GM21786 (cell line): ENCODE results near the gene ISG20.
"Not testable (repeated sequence)": the region's sequence is repeated elsewhere in the genome, so short reads cannot be mapped to it uniquely, and the experiment has no call there.

Source experiments
- ATAC-seq: cut with Tn5 transposase; IDR thresholded peaks from one replicate; pipeline ENCODE4 v1.9.1; 2021; ENCODE audit not compliant: unreplicated experiment

Gene ISG20

DNA sequence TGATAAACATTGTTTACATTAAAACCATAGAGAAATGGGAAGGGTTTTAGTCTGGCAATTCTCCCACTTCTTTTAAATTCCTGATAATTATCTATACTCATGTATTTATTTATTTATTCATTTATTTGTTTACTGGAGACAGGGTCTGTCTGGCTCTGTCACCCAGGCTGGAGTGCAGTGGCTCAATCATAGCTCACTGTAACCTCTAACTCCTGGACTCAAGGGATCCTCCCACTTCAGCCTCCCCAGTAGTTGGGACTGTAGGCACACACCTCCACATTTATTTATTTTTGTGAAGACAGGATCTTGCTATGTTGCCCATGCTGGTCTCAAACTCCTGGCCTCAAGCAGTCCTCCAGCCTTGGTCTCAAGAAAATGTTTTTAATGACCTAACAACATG, 20.1 kb upstream of the ISG20 start:
- ATAC-seq: no peak

DNA sequence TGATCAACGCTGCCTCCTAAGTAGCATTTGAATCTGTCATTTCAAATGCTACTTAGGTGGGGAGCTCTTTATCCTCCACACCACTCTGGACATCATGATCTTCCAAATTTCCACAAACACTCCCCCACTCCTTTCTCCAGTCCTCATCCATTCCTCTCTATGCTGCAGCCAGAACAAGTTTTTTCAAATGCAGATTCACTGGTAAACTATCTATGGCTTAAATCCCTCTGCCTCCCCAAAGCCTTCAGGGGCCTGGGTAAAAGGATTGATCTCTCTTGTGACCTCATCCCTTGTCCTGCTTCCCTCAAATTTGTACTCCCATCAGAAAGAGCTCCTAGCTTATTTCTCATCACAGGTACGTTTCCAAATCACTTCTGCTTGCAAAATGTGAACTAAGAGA, 19.0 kb upstream of the ISG20 start:
- ATAC-seq: no peak

DNA sequence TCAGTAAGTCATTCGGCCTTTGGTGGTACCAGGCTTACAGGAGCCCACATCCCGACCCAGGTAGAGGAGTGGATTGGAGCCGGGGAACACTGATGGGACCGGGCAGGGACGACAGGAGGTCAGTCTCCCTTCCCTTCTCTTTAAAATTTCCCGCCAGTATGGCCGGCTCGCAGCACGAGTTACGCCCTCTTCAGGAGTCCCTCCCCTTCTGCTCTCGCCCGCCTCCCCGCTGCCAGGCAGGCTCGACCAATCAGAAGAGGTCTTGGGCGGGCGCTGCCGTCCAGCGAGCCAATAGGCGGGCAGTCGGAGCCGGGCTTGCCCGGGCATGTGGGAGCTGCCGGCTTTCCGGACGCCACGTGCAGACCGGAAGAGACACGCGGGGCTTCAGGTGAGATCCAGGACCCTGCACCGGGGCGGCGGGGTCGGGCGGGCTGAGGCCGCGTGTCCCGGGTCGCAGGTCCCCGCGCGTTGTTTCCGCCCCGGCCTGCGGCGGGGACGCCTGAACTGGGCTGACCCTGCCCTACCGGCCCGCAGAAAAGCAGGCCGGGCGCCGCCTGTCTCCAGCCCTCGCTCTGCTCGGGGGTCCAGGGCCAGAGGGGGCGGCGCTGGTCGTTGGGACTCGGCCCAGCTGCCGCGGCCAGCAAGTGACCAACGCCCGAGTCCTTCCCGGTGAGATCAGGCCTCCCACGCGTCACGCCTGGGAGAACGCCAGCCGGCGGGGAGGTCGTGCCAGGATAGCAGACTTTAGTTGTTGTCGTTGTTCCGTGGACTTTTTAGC, 17.6 kb upstream of the ISG20 start, which contains the start of gene AEN:
Gene AEN, plus strand, starts transcription at position 346 of the 778 bp plus-strand sequence. CDS start 4,870 bp downstream, outside the sequence.
- ATAC-seq: peak; percentile 94

DNA sequence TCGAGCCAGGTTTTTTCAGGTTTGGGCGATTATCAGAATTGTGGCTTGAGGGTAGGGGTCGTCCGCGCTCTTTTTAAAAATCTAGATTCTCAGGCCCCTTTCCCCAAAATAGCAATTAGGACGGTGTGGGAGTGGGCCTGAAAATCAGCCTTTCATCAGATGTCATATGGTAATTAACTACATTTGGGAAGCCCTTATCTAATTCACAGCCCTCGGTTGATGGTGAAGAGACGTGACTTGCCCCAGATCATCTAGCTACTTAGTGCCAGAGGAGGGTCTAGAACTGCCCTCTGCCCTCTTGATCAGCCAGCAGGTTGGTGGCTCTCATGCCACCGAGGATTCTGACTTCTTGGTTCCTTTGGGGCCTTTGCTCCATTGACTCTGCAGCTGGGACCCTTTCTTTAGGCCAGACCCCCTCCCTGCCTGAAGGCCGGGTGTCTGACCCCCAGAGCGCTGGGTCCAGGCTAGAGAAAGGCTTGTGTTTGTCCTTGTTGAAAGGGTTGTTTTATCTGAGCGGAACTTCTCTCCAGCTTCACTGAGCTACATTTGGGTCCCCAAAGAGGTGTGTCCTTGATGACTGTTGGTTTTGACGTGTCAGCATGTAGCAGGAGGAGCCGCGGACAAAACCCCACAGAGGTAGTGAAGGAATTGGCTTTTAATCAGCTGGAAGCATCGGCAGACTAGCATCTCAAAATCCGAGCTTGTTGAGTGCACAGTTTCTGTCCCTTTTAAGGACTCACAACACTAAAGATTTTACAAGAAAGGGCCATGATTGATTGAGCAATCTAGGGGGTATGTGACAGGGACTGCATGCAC, 16.8 kb upstream of the ISG20 start:
- peak; percentile 31 for ATAC-seq

DNA sequence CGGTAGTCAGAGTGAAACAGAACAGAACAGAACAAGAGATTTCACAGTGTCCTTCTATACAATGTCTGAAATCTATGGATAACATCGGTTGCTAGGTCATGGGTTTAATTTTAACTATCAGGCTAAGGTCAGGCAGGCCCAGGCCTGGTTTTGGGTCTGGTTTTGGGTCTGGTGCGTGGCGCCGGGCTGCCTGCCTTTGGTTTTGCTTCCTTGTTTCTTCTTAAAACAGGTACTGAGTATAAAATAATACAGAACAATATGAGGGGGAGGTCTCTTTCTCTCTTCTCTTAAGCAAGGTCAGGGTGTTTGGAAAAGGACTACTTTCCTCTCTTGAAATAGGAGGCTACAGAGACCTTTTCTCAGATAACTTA, 16.2 kb upstream of the ISG20 start:
- ATAC-seq: no peak

DNA sequence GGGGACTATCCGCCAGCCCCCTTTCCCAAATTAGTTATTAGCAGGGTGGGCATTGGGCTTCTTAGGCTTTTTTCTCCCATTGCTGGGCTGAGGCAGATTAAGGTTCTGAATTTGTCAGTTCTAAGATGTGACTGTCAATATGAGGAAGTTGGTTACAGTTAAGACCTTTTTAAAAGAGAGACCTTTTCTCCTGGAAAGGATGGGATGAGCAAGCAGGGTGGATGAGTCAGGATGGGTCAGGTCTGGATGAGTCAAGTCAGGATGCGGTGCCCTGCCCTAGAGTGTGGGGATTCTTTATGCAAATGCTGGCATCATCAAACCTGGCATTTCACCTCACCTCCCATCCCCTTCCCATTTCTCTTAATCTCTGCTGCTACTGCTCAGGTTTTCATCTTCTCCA, 15.8 kb upstream of the ISG20 start:
- ATAC-seq: no peak

DNA sequence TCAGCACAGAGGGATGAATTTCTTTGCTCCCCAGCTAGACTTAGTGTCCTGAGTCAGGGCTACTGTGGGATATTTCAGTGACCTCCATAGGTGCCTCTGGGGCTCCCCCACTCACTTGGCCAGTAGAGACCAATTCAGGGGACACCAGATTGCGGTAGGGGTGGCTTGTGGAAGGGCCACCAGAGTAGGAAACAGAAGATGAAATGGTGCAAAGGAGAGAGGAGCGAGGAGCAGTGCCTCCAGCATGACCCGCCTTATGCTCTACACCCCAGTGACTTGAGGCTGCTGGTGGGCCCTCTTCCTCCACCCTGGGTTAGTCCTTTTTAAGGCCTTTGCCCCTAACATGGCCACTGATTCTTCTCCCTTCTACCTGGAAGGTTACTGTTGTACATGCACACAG, 15.2 kb upstream of the ISG20 start:
- no peak for ATAC-seq

DNA sequence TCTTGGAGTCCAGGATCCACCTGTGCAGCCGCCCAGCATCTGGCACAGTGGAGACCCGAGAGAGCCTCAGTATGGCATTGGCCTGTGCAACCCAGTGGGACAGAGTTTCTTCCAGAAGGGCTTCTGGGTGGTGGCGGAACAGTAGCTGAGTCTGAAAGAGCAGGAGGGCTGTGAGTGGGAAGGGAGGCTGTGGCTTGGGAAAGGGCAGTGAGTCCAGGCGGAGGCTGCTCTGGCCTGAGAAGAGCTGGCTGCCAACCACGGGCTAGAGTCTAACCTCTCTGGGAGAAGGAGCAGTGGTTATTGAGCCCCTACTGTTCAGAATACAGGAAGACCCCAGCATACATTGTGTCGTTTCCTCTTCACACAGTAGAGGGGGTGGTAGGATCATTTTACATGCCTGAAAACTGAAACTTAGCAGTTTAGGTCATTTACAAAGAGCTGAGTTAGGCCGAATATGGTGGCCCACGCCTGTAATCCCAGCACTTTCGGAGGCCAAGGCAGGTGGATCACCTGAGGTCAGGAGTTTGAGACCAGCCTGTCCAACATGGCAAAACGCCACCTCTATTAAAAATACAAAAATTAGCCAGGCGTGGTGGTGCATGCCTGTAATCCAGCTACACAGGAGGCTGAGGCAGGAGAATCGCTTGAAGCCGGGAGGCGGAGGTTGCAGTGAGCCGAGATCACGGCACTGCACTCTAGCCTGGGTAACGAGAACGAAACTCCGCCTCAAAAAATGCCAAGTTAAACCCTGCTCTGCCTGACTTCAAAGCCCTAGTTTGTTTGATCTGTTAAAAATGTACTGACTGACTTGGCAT, 14.5 kb upstream of the ISG20 start:
- peak; percentile 34 for ATAC-seq

DNA sequence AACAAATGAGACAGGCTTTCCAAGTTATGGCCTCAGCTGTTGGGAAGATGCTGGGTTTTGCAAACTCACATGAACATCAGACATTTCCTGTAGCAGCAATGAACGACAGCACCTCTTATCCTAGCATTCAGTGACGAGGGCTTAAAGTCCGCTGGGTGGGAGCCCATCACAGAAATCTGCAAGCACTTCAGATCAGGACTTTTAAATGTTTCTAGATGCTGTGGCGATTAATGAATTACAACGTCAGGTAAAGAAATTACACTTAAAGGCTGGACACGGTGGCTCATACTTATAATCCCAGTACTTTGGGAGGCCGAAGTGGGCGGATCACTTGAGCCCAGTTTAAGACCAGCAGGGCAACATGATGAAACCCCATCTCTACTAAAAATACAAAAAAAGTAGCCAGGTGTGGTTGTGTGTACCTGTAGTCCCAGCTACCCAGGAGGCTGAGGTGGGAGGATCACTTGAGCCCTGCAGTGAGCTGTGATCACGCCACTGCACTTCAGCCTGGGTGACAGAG, 13.8 kb upstream of the ISG20 start:
- ATAC-seq: no peak

DNA sequence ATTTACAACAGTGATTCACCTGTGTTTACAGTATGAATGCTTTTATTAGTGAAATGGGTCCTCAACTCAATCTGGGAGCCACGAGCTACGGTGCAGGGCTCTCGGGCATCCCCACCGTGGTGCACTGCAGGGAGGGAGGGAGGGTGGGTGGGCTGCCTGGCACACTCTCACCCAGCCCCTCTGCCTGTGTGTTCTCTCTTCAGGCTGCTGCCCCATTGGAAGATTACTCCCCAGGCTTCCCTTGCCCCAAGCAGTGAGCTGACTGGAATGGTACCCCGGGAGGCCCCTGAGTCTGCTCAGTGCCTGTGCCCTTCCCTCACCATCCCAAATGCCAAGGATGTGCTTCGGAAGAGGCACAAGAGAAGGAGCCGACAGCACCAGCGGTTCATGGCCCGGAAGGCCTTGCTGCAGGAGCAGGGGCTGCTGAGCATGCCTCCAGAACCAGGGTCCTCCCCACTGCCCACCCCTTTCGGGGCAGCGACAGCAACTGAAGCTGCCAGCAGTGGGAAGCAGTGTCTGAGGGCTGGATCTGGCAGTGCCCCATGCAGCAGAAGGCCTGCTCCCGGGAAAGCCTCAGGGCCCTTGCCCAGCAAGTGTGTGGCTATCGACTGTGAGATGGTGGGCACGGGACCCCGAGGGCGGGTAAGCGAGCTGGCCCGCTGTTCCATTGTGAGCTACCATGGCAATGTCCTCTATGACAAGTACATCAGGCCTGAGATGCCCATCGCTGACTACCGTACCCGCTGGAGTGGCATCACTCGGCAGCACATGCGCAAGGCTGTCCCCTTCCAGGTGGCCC, 12.7 kb upstream of the ISG20 start:
- no peak for ATAC-seq

DNA sequence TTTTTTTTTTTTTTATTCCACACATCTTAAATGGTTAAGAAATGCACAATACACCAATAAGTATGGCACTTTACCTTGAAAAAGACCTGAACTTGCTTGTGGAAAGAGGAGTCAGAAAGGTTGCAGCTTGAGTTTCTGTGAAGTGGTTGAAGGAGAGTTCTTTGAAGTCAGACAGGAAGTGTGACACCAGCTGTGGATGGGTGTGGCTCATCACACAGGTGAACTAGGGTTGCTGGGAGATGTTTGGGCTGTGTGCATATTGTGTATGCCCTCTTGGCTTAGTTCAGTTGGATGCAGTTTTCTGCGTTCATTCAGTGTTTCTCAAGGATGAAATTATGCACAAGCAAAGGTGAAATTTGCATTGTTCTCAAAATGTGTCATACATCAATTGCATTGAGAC, 11.4 kb upstream of the ISG20 start:
- ATAC-seq: peak; percentile 31

DNA sequence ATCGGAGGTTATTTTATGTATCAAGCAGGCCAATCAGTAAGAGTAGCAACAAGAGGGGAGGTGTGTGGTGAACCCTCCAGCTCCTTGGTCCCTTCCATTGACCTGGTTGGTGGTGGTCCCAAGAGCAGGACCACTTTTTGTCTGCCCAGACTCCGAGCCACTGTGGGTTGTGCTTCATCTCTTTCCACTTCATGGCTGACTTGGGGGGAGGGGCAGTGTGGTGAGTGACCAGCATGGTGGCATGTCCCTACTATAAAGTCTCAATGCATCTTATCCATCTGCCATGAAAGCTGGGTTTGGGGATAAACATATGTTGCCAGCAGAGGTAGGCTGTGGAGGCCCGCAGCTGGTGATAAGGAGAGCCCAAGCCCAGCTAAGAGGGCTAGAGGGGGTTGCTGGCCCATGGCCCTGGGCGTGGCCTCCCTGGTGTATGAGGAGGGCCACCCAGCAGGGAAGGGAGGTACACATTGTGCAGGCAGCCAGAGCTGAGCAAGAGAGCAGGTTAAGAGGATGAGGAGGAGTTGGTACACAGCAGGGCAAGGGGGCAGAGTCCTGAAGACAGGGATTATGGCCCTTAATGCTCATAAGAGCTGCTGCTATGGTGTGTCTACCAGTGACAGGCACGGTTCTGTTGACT, 10.7 kb upstream of the ISG20 start:
- ATAC-seq: no peak

DNA sequence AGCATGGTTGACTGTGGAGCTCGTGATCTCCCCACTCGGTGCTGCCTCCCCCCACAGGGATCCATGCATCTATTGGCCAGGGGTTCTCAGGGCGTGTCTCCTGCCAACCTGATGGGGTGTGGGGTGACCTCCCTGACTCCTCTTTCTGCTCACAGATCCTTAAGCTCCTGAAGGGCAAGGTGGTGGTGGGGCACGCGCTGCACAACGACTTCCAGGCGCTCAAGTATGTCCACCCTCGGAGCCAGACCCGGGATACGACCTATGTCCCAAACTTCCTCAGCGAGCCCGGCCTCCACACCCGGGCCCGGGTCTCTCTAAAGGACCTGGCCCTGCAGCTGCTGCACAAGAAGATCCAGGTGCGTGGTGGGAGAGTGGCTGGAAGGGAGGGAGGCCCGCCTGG, 9.7 kb upstream of the ISG20 start:
- ATAC-seq: no peak

DNA sequence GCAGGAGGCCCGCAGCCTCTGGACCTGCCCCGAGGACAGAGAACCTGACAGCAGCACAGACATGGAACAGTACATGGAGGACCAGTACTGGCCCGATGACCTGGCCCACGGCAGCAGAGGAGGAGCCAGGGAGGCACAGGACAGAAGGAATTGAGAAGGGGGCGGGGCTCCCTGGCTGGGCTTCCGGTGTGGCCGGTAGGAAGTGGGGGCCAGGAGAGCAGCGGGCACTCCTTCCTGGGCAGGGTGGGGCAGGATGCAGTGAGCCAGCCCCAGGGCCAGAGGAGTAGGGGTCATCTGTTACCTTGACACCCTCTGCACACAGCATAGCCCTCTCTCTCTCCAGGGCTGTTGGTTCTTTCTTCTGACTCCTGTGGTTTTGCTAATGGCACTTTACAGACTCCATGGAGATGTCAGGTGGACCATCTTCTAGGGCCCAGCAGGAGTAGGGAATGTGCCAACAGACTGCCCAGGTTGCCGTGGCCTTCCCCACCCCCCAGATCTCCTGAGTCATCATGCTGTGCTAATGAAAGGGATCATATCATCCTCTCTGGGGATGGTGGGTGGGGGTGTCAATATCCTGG, 8.6 kb upstream of the ISG20 start:
- peak; percentile 44 for ATAC-seq

DNA sequence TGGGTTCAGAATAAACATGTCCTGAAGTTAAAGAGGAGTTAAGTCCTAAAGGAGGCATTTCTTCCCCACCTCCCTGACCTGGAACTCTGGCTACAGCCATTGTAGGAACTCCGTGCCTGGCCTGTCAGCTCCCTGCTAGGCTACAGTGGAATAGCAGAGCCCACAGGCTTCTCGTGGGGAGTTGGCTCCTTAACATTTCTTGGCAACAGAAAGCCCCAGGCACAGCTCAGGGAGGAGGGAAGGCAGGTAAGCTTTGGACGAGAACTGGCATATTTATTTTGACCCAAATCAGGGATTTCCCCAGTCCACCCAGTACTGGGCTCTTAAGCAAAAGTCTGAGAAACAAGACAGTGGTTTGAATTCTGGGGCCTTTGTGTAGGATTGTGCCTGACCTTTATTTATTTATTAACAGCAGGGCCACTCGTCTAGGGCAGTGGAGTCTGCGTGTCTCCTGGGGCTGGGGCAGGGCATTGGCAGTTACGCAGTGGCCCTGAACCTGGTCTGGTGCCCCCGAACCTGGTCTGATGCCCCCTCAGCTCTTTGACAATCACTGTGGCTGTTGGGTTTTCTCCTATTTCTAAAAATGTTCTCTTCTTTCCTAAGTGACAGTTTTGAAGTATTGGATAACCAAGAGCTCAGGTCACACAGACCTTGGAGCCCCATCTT, 7.9 kb upstream of the ISG20 start:
- ATAC-seq: no peak

DNA sequence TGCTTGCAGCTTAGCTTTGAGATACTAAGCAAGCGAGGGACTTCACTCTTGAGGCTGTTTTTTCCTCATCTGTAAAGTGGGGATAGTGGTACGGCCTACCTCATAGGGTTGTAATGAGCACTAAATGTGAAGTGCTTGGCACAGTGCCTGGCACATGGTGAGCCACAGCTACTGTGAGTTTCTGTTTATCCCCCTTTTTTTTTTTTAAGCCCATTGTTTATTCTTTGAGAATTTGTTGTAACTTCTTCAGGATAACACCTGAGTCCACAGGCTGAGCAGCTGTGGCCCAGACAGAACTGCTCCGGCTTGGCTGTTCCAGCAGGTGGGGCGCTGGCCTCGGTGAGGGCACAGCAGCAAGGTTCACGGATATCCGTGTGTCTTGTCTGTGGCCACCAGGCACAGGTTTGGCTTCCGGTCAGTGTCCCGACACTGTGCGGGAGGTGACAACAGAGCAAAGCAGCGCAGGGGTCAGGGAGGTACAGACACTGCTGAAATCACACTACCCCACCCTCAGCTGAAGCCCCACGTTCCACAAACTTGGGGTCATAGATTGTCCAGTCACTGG, 7.3 kb upstream of the ISG20 start:
- no peak for ATAC-seq

DNA sequence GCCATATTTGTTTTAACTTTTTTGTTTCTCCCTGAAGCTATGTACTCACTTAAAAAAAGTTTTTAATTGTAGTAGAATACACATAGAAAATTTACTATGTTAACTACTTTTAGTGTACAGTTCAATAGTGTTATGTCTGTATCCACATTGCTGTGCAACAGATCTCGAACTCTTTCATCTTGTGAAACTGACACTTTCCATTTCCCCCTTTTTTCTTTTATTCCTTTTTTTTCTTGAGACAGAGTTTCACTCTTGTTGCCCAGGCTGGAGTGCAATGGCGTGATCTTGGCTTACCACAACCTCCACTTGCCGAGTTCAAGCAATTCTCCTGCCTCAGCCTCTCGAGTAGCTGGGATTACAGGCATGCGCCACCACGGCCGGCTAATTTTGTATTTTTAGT, 6.0 kb upstream of the ISG20 start:
- ATAC-seq: not testable (repeated sequence)

DNA sequence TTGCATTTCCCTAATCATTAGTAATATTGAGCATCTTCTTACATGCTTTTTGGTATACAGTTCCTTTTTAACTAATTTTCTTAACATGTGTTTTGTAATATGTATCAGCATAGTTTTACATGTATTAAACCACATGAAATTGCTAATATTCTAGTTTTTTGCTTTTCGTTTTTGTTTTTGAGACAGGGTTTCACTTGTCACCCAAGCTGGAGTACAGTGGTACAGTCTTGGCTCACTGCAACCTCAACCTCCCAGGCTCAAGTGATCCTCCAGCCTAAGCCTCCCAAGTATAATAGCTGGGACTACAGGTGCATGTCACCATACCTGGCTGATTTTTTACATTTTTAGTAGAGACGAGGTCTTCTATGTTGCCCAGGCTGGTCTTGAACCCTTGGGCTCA, 4.4 kb upstream of the ISG20 start:
- no peak for ATAC-seq

DNA sequence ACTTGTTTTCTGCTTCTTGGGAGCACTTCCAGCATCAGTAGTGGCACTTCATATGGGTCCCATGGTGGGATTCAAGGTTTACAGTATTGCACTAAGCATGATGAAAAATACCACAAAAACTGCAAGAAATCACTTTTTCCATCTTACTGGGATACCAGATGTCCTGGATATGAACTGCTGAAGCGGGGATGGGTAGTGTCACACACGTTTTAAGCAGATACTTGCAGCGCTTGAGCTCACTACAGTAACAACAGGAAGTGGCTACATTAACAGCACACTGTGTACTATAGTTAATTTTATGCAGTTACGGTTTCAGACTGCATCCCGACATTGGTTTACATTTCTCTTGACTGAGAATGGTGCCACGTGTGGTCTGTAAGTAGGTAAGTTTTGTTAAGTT, 3.5 kb upstream of the ISG20 start:
- peak; percentile 34 for ATAC-seq
